Body of pancreas (tissue), 4 donors: ENCODE data around the gene SLC8A2.

Experiments
- CTCF ChIP-seq, 7 experiments: fragments of 450-650 bp in 4 of 7; fragments of 200-600 bp in 3 of 7; sonication (generic) in 3 of 7; IDR thresholded peaks; one replicate each; pipeline ENCODE4 v1.5.1; 2016 to 2019; ENCODE audit warnings: antibody characterized with exemption in 7 of 7
- POLR2A ChIP-seq, 3 donors: fragments of 450-650 bp; IDR thresholded peaks; one replicate each; pipeline ENCODE4 v1.6.1; 2016; ENCODE audit warnings: antibody characterized with exemption in 3 of 3, mild to moderate bottlenecking in 2 of 3

DNA sequence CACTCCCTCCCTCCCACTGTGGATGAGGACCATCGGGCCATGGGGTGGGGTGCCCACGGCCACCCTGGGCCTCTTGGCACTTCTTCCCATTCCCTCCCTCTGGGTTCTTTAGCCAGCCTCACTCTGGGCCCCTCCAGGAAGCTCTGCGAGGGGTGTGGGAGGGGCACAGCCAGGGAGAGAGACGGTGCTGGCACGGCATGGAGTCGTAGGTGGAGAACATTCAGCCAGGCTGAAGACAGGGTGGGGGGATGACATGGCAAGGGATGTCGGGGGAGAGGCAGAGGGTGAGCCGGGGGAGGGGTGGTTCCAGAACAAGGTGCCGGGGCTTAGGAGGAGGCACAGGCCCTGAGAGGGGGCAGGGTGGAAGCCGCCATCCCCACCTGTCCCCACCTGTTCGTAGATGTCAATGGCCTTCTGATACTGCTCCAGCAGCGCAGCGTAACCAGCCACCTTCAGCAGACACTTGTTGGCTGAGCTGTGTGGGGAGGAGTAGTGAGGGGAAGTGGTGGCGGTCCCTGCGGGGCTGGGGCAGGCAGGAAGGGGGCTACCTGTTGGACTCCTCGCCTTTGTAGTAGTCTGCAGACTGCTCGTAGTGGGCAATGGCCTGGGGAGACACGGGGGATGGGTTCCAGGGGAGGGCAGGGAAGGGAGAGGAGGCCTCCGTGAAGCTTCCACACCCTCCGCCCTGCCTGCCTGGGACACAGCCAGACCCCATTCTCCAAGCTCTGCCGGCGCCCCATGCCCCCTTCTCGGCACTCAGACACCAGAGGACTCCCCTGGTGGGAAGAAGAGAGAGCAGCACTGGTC, 21.1 kb upstream of the SLC8A2 start:
- TF ChIP-seq POLR2A (IDR thresholded peaks at IDR 0.05) (no peak), CTCF (IDR thresholded peaks at IDR 0.05) (no peak)
